Esophagus muscularis mucosa (tissue), 4 donors: ENCODE results near the gene IRF4. TPM values are rescaled to one million over a fixed set of nuclear protein-coding genes. Genes with fewer than 3 reads are reported as not detected.

Experiments
- DNase-seq: peaks from one replicate; pipeline ENCODE4 v3.0.0-alpha.2; 2017; ENCODE audit errors: extremely low spot score
- H3K27ac ChIP-seq, 4 donors: fragments of 200-600 bp; sonication (generic); replicated peaks in 1 of 4; 1 replicate in 3 of 4; 2 replicates in 1 of 4; pipeline ENCODE4 v1.5.1; 2016 to 2019; ENCODE audit warnings: mild to moderate bottlenecking in 1 of 4
- H3K27me3 ChIP-seq, 4 donors: fragments of 200-600 bp; sonication (generic); one replicate each; pipeline versions ENCODE4 v1.5.1 to v1.6.0; 2016 to 2019
- H3K36me3 ChIP-seq, 4 donors: fragments of 200-600 bp; sonication (generic); one replicate each; pipeline ENCODE4 v1.5.1; 2016 to 2019
- H3K4me1 ChIP-seq, 4 donors: fragments of 200-600 bp; sonication (generic); one replicate each; pipeline ENCODE4 v1.5.1; 2016 to 2019
- H3K4me3 ChIP-seq, 4 donors: fragments of 200-600 bp; sonication (generic); 1 replicate in 2 of 4; 2 replicates in 2 of 4; pipeline ENCODE4 v1.5.1; 2016 to 2019; ENCODE audit warnings: mild to moderate bottlenecking in 4 of 4, moderate library complexity in 1 of 4
- H3K9me3 ChIP-seq, 4 donors: fragments of 200-600 bp; sonication (generic); 1 replicate in 3 of 4; 2 replicates in 1 of 4; pipeline ENCODE4 v1.5.1; 2016 to 2019
- EP300 ChIP-seq: sonication (generic); formaldehyde crosslinking; IDR thresholded peaks from one replicate; pipeline ENCODE4 v1.6.1; 2017; ENCODE audit warnings: antibody characterized with exemption
- POLR2A ChIP-seq: fragments of 450-650 bp; IDR thresholded peaks from one replicate; pipeline ENCODE4 v1.6.1; 2017; ENCODE audit warnings: antibody characterized with exemption, moderate library complexity, mild to moderate bottlenecking, low read depth
- POLR2AphosphoS5 ChIP-seq, 2 donors: sonication (generic); formaldehyde crosslinking; IDR thresholded peaks; one replicate each; pipeline ENCODE4 v1.6.1; 2017; ENCODE audit warnings: antibody characterized with exemption in 2 of 2
- WGBS: methylation state at CpG from one replicate; pipeline ENCODE4 v1.1.5; 2018; 5-methylcytosine and 5-hydroxymethylcytosine counted together
- intact Hi-C: fragments of 100-400 bp; cut with DNase I; formaldehyde crosslinking; loops from one replicate; pipeline ENCODE4 v1.15.1; 2023
- total RNA-seq, 4 donors: library from RNA; depleted of rRNA; stranded (reverse); fragments of >200 nt; gene quantifications; one replicate each; pipeline versions ENCODE4 v1.1.0 to v1.2.1, GENCODE V29; 2016
- TF ChIP-seq, protein P1 (sequence below), 3 experiments: fragments of 200-600 bp in 2 of 3; fragments of 450-650 bp in 1 of 3; sonication (generic) in 2 of 3; IDR thresholded peaks; one replicate each; pipeline ENCODE4 v1.5.1; 2017 to 2019; ENCODE audit warnings: antibody characterized with exemption in 3 of 3, mild to moderate bottlenecking in 2 of 3, moderate library complexity in 1 of 3

The IRF4 gene
- total RNA-seq, 4 donors from 2014 or later = 0.29 to 9.5 (median 3.3) TPM

DNA sequence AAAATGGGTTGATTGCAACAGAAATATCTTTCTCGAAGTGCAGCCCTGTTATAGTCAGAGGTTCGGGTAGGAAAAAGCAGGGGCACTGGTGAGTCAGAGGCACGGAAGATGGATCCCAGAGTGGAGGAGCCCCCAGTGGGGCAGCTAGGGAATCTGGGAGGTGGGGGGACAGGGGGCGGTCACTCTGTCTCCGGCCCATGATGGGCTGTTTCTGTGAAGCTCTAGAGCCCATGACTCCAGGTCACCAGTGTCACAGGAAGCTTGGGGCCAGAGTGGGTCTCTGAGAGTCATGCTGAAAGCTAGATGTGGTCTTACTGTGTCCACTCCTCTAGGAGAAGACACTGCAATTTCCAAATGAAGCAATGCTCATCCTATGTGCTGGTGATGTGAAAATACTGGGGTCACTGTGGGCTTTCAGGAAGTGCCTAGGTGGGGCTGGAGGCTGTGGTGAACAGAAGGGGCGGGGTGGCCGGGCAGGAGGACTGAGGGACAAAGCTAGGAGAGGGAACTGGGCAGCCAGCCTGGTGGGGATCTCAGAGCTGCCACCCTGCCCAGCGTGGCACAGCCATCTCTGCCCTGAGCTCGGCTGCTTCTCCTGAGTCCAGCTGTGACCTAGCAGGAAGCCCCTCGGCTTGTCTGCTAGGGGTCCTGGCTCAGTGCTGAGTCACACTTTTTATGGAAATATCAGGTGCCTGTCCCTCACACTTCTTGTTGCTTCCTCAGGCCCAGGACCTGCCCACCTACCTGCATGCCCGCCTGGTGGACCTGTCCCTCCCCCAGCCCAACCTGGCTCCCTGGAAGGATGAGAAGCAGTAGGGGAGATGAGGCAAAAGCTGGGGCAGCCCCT is 54.2 kb downstream of the IRF4 start:
- intact Hi-C loops = no loop called here
- no peaks in the 10 kb centered on the region for H3K9me3 ChIP-seq
- H3K36me3 ChIP-seq = no peaks in the 10 kb centered on the region
- TF ChIP-seq POLR2A (no peak), EP300 (no peak), POLR2AphosphoS5 (IDR thresholded peaks at IDR 0.05) (no peak)
- TF ChIP-seq, protein P1, sequence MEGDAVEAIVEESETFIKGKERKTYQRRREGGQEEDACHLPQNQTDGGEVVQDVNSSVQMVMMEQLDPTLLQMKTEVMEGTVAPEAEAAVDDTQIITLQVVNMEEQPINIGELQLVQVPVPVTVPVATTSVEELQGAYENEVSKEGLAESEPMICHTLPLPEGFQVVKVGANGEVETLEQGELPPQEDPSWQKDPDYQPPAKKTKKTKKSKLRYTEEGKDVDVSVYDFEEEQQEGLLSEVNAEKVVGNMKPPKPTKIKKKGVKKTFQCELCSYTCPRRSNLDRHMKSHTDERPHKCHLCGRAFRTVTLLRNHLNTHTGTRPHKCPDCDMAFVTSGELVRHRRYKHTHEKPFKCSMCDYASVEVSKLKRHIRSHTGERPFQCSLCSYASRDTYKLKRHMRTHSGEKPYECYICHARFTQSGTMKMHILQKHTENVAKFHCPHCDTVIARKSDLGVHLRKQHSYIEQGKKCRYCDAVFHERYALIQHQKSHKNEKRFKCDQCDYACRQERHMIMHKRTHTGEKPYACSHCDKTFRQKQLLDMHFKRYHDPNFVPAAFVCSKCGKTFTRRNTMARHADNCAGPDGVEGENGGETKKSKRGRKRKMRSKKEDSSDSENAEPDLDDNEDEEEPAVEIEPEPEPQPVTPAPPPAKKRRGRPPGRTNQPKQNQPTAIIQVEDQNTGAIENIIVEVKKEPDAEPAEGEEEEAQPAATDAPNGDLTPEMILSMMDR (IDR thresholded peaks at IDR 0.05) = no peak
- no peak overlapping the region for H3K4me3 ChIP-seq
- H3K4me1 ChIP-seq = no peaks in the 10 kb centered on the region
- DNase-seq = no peak
- H3K27ac ChIP-seq = no peak overlapping the region
- peaks cover 0 to 45% (median 0%) of the 10 kb centered on the region in 4 donors for H3K27me3 ChIP-seq
- WGBS = 76% methylated on average over 10 of the region's 11 CpGs

DNA sequence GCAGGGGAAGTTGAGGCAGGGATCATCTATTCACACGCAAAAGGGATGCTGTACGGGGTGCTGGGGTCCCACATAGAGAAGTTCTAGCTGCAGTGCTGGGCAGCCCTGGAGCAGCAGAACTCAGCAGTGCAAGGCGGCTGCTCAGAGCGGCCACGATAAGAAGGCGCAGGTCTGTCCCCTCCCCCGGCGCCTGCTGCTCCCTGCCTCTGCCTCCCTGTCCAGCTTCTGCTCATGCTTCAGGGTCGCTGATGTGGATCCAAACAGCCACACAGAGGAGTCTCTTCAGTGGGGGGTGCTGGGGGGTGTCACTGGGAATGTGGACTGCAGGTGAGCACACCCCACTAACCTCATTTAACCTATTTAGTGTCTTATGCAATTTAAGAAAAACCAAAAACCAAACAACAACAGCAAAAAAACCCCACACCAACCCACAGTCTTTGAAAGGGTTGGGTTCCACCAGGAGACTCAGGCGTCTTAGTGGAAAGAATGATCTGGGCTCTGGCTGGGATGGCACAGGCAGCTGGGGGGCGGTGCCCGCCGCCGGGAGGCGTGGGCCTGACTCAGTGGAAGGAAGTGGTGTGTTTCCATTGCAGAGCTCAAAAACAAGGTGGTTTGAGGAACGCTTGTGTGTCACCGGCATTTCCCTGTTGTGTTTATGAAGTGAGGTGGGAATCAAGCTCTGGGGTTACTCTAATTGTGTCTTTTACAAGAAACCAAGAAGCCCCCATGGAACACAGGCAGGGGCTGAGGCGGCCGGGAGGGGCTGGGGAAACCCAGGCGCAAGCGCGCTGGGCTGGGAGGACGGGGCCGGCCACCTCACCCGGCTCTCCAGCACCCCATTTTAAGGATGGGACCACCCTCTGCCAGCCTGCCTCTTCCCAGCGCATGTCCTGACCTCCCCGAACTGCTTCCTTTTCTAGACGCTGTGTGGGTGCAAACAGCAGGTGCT is 55.1 kb downstream of the IRF4 start:
- Histone ChIP-seq H3K4me3 (no peak overlapping the region), H3K27me3 (peaks cover 0 to 46% (median 0%) of the 10 kb centered on the region in 4 donors), H3K9me3 (no peaks in the 10 kb centered on the region), H3K27ac (no peak overlapping the region), H3K4me1 (no peaks in the 10 kb centered on the region), H3K36me3 (no peaks in the 10 kb centered on the region)
- no peak for TF ChIP-seq POLR2A
- 84% methylated on average over 23 of the region's 28 CpGs for WGBS
- intact Hi-C loops = no loop called here
- no peak for DNase-seq

DNA sequence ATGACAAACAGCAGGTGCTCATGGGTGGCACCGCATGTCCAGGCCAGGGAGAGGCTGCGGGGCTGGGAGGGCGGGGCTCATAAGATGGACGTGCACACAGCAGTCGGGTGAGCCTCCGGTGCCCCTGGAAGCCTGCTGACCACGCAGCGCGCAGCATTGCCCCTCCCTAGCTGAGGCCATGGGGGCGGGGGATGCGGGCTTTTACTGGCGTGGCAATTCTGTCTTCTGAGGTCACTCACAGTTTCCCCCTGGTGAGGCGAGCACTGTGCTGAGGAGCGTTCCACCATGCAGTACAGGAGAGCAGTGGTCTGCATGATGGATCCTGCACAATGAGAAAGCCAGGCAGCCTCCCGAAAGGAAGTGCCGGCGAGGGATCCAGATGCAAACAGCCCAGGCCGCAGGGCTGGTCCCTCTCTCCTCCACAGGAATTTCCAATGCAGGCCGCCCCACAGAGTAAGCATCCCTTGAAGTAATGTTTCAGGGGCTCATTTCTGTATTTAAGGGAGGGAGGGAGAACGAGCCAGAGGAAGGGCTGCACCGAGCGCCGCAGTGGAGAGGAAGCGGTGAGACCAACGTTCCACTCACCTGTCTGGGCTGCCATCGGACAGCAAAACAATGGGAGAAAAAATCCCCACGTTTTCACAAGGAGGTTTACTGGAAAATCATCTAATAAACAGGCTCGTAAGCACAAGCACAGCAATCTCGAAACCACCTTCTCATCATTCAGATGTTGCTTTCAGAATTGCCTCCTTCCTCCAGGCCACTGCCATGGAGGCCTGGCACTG is 56.0 kb downstream of the IRF4 start:
- peaks cover 0 to 2% (median 0%) of the 10 kb centered on the region in 4 donors for H3K4me1 ChIP-seq
- peaks cover 0 to 42% (median 0%) of the 10 kb centered on the region in 4 donors for H3K27me3 ChIP-seq
- H3K4me3 ChIP-seq = no peak overlapping the region
- no peaks in the 10 kb centered on the region for H3K9me3 ChIP-seq
- TF ChIP-seq POLR2A = no peak
- TF ChIP-seq, protein P1 (IDR thresholded peaks at IDR 0.05) = no peak
- 85% methylated on average over 23 of the region's 29 CpGs for WGBS
- H3K36me3 ChIP-seq = no peaks in the 10 kb centered on the region
- intact Hi-C loops = no loop called here
- H3K27ac ChIP-seq = no peak overlapping the region
- no peak for DNase-seq

DNA sequence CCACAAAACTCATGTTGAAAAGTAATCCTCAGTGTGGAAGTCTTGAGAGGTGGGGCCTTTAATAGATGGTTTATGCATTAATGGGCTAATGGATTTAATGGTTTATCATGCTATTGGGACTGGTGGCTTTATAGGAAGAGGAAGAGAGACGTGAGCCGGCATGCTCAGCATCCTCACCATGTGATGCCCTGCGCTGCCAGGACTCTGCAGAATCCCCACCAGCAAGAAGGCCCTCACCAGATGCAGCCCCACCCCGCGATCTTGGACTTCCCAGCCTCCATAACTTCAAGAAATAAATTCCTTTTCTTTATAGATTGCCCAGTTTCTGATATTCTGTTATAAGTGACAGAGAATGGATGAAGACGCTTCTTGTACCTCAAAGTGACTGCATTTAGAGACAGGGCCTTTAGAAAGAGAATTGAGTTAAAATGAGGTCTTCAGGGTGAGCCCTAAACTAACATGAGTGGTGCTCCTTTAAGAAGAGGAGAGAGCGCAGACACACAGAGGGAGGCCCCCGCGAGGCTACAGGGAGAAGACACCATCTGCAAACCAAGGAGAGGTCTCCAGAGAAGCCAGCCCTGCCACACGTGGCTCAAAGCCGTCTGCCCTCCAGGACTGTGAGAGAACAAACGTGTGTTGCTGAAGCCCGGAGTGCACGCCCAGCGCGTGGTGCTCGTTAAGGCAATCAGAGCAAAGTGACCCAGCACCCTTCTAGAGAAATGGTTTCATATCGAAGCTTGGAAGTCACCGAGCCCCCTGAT is 56.9 kb downstream of the IRF4 start:
- DNase-seq = no peak
- no peak overlapping the region for H3K4me3 ChIP-seq
- 90% methylated on average over 19 of the region's 19 CpGs for WGBS

More for the DNA sequence above, 56.9 kb downstream of the IRF4 start:
- H3K27ac ChIP-seq = no peak overlapping the region
- peaks cover 0 to 38% (median 0%) of the 10 kb centered on the region in 4 donors for H3K27me3 ChIP-seq
- H3K36me3 ChIP-seq = no peaks in the 10 kb centered on the region
- TF ChIP-seq POLR2AphosphoS5 (IDR thresholded peaks at IDR 0.05) (no peak), EP300 (no peak), POLR2A (no peak)
- TF ChIP-seq, protein P1 (IDR thresholded peaks at IDR 0.05) = no peak
- intact Hi-C loops = no loop called here
- H3K9me3 ChIP-seq = no peaks in the 10 kb centered on the region
- peaks cover 0 to 5% (median 0%) of the 10 kb centered on the region in 4 donors for H3K4me1 ChIP-seq
